Spleen (tissue), 11 donors: ENCODE data around the gene NCOA3. TPM values are rescaled to one million over a fixed set of nuclear protein-coding genes. Genes with fewer than 3 reads are reported as not detected.

Experiments
- DNase-seq: peaks from one replicate; pipeline ENCODE4 v3.0.0-alpha.2; 2020
- H3K27ac ChIP-seq, 8 donors: fragments of 200-600 bp; sonication (generic) in 7 of 8; 1 replicate in 4 of 8; 2 replicates in 4 of 8; pipeline versions ENCODE4 v1.5.0 to v1.8.0; 2016 to 2021; ENCODE audit warnings: inconsistent platforms in 4 of 8, mild to moderate bottlenecking in 4 of 8, moderate library complexity in 1 of 8
- H3K27me3 ChIP-seq, 7 donors: fragments of 200-600 bp; sonication (generic) in 6 of 7; replicated peaks in 1 of 7; 1 replicate in 4 of 7; 2 replicates in 3 of 7; pipeline versions ENCODE4 v1.5.0 to v1.8.0; 2016 to 2021; ENCODE audit warnings: inconsistent platforms in 3 of 7, mild to moderate bottlenecking in 1 of 7
- H3K36me3 ChIP-seq, 6 donors: fragments of 200-600 bp; sonication (generic) in 5 of 6; 1 replicate in 4 of 6; 2 replicates in 2 of 6; pipeline versions ENCODE4 v1.5.0 to v1.8.0; 2016 to 2021; ENCODE audit warnings: inconsistent platforms in 2 of 6
- H3K4me1 ChIP-seq, 6 donors: fragments of 200-600 bp; sonication (generic) in 5 of 6; 1 replicate in 3 of 6; 2 replicates in 3 of 6; pipeline versions ENCODE4 v1.5.0 to v1.8.0; 2016 to 2021; ENCODE audit warnings: inconsistent platforms in 3 of 6
- H3K4me3 ChIP-seq, 8 donors: fragments of 200-600 bp; sonication (generic) in 7 of 8; 1 replicate in 4 of 8; 2 replicates in 4 of 8; pipeline versions ENCODE4 v1.5.0 to v1.8.0; 2016 to 2021; ENCODE audit warnings: inconsistent platforms in 4 of 8, mild to moderate bottlenecking in 4 of 8, moderate library complexity in 2 of 8
- H3K9me3 ChIP-seq, 8 donors: fragments of 200-600 bp; sonication (generic) in 7 of 8; 1 replicate in 4 of 8; 2 replicates in 4 of 8; pipeline versions ENCODE4 v1.5.0 to v1.8.0; 2016 to 2021; ENCODE audit warnings: inconsistent platforms in 4 of 8
- POLR2A ChIP-seq, 3 donors: fragments of 450-650 bp; IDR thresholded peaks; one replicate each; pipeline ENCODE4 v1.5.1; 2017; ENCODE audit warnings: antibody characterized with exemption in 3 of 3, mild to moderate bottlenecking in 1 of 3
- POLR2AphosphoS5 ChIP-seq, 3 donors: sonication (generic); formaldehyde crosslinking; IDR thresholded peaks; one replicate each; pipeline ENCODE4 v1.5.1; 2017; ENCODE audit warnings: antibody characterized with exemption in 3 of 3
- WGBS, 5 donors: extraction: QIAGEN DNeasy Blood & Tissue Kit in 3 of 5; methylation state at CpG; one replicate each; pipeline versions ENCODE4 v1.1.5 to v1.1.7; 2013 to 2018; 5-methylcytosine and 5-hydroxymethylcytosine counted together
- intact Hi-C: fragments of 100-400 bp; cut with DNase I; formaldehyde crosslinking; loops from one replicate; pipeline ENCODE4 v1.15.0; 2023; ENCODE audit warnings: low total_unique reads
- polyA plus RNA-seq, 3 donors: library from polyadenylated mRNA; stranded (reverse); fragments of 200-250 nt; gene quantifications; one replicate each; pipeline ENCODE4 v1.2.1, GENCODE V29; 2013
- total RNA-seq, 7 donors: library from RNA; depleted of rRNA in 3 of 7; stranded (reverse); fragments of >200 nt in 3 of 7; fragmentation: NEBNext Ultra II Directional in 4 of 7; extraction: Animal tissue kit (Norgen Biotek cat#: 25700) in 4 of 7; gene quantifications; one replicate each; pipeline versions ENCODE4 v1.1.0 to v1.2.1, GENCODE V29; 2016 to 2021
- TF ChIP-seq, protein P1 (sequence below), 11 experiments: fragments of 200-600 bp in 7 of 11; fragments of 450-650 bp in 4 of 11; sonication (generic) in 4 of 11; IDR thresholded peaks in 8 of 11; conservative IDR thresholded peaks in 3 of 11; 1 replicate in 7 of 11; 2 replicates in 4 of 11; pipeline versions ENCODE4 v1.4.0 to v1.8.0; 2016 to 2021; ENCODE audit warnings: antibody characterized with exemption in 11 of 11, inconsistent platforms in 4 of 11, mild to moderate bottlenecking in 1 of 11
- donor health status: healthy with polysubstance abuse.
- donor health status: DM: no; HTN: no; CAD: no; lungs with moderate emphysema.
- donor health status: DM: no; HTN: no; CAD: no.
- donor health status: Bipolar disorder and iron deficiency.
- donor health status: healthy.
- donor health status: DM: no; HTN: no; CAD: no.
- donor health status: DM: yes; HTN: yes; CAD: no.

The NCOA3 gene
- total and polyA plus RNA-seq, 10 donors = 12.5 to 93.7 (median 82.2) TPM

DNA sequence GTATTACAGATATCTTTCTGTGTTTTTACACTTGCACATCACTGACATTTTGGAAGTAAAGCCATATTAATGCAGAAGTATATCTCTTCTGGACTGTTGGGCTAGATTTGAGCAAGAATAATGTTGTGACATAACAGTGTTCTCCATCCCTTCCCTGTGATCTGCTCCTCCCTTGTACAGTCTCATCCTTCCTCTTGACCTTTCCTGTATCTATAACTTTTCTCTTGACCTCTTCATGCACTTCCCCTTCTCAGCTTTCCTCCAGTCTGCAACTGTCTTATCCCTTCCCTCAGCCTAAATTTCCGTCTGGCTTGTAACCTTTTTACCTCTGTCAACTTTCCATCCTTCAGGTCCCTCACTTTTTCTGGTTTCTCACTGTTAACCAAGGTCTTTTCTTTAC lies 29.8 kb downstream of the NCOA3 start:
- no peak for DNase-seq
- Histone ChIP-seq H3K4me3 (no peak overlapping the region), H3K27me3 (no peaks in the 10 kb centered on the region), H3K36me3 (peaks cover 0 to 43% (median 4%) of the 10 kb centered on the region in 6 donors), H3K27ac (peak overlapping the region in 3 of 8 donors; percentile 7 to 32 (median 23)), H3K9me3 (peaks cover 0 to 10% (median 8%) of the 10 kb centered on the region in 8 donors), H3K4me1 (peaks cover 7 to 90% (median 61%) of the 10 kb centered on the region in 6 donors)
- intact Hi-C loops = no loop called here
- WGBS, 5 donors = 27 to 61% (median 47%) methylated on average over 1 of the region's 1 CpG
- TF ChIP-seq POLR2AphosphoS5 (IDR thresholded peaks at IDR 0.05) (peak in 1 of 3 donors; percentile 50), POLR2A (IDR thresholded peaks at IDR 0.05) (no peak)

DNA sequence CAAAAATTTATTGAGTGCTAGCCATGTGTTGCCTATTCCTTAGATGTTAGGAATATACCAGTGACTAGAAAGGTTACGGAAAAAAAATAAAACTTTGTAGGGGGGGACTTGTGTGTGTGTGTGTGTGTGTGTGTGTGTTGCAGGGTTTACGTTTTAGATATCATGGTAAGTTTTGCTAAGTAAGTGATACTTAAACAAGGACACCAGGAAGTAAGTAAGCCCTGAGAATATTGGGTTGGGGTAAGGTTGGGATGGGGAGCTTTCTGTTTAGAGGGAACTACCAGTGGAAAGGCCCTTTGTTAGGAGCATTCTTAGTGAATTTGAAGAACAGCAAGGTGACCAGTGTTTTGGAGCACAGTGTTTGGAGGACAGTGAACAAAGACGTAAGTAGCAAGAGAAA lies 30.3 kb downstream of the NCOA3 start:
- H3K27me3 ChIP-seq = no peaks in the 10 kb centered on the region
- no peak for DNase-seq
- H3K4me1 ChIP-seq = peaks cover 7 to 96% (median 65%) of the 10 kb centered on the region in 6 donors
- intact Hi-C loops = no loop called here
- WGBS, 5 donors = 80 to 86% (median 84%) methylated on average over 3 of the region's 3 CpGs
- TF ChIP-seq POLR2A (IDR thresholded peaks at IDR 0.05) (no peak), POLR2AphosphoS5 (IDR thresholded peaks at IDR 0.05) (no peak)
- TF ChIP-seq, protein P1, sequence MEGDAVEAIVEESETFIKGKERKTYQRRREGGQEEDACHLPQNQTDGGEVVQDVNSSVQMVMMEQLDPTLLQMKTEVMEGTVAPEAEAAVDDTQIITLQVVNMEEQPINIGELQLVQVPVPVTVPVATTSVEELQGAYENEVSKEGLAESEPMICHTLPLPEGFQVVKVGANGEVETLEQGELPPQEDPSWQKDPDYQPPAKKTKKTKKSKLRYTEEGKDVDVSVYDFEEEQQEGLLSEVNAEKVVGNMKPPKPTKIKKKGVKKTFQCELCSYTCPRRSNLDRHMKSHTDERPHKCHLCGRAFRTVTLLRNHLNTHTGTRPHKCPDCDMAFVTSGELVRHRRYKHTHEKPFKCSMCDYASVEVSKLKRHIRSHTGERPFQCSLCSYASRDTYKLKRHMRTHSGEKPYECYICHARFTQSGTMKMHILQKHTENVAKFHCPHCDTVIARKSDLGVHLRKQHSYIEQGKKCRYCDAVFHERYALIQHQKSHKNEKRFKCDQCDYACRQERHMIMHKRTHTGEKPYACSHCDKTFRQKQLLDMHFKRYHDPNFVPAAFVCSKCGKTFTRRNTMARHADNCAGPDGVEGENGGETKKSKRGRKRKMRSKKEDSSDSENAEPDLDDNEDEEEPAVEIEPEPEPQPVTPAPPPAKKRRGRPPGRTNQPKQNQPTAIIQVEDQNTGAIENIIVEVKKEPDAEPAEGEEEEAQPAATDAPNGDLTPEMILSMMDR (IDR thresholded peaks at IDR 0.05 in 8 of 11, conservative IDR thresholded peaks at IDR 0.05 in 3 of 11) = no peak
- peaks cover 0 to 38% (median 4%) of the 10 kb centered on the region in 6 donors for H3K36me3 ChIP-seq
- peaks cover 0 to 4% (median 3%) of the 10 kb centered on the region in 8 donors for H3K9me3 ChIP-seq
- peak overlapping the region in 1 of 8 donors; percentile 23 for H3K27ac ChIP-seq
- H3K4me3 ChIP-seq = no peak overlapping the region

DNA sequence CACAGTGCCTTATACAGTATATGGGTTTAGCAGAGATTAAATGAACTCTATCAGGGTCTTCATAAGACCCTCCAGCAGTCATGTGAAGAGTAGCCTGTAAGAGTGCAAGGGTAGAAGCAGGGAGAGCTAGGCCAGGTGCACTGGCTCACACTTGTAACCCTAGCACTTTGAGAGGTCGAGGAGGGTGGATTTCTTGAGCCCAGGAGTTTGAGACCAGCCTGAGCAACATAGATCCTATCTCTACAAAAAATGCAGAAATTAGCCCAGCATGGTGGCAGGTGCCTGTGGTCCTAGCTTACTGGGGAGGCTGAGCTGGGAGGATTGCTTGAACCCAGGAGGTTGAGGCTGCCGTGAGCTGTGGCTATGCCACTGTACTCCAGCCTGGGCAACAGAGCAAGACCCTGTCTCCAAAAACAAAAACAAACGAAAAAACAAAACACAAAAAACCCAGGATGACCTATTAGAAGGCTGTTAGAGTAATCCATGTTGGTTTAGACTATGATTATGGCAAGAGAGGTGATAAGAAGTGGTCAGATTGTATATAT lies 31.9 kb downstream of the NCOA3 start:
- DNase-seq = no peak
- no peak overlapping the region for H3K4me3 ChIP-seq
- peaks cover 0 to 37% (median 4%) of the 10 kb centered on the region in 6 donors for H3K36me3 ChIP-seq
- peaks cover 7 to 99% (median 73%) of the 10 kb centered on the region in 6 donors for H3K4me1 ChIP-seq
- WGBS, 5 donors = 82 to 89% (median 86%) methylated on average over 3 of the region's 3 CpGs
- peak overlapping the region in 1 of 8 donors; percentile 38 for H3K27ac ChIP-seq
- TF ChIP-seq POLR2AphosphoS5 (IDR thresholded peaks at IDR 0.05) = peak in 1 of 3 donors; percentile 12
- TF ChIP-seq, protein P1 (IDR thresholded peaks at IDR 0.05 in 8 of 11, conservative IDR thresholded peaks at IDR 0.05 in 3 of 11) = no peak
- no peaks in the 10 kb centered on the region for H3K9me3 ChIP-seq
- no peaks in the 10 kb centered on the region for H3K27me3 ChIP-seq
- intact Hi-C loops = no loop called here

DNA sequence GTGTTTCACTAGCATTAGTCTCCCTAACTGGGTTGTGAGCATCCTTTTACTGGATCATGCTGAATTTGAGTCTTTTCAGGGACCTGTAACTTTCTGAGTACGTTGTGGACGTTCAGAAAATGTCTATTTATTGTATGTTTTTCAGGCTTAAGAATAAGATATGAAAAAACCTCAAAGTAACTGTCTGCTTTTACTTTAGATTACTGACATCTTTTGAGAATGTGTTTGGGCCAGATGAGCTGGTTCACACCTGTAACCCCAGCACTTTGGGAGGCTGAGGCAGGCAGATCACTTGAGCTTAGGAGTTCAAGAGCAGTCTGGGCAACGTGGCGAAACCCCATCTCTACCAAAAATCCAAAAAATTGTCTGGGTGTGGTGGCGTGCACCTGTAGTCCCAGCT lies 32.7 kb downstream of the NCOA3 start:
- H3K4me3 ChIP-seq = no peak overlapping the region
- intact Hi-C loops = no loop called here
- H3K36me3 ChIP-seq = peaks cover 0 to 37% (median 4%) of the 10 kb centered on the region in 6 donors
- H3K4me1 ChIP-seq = peaks cover 7 to 99% (median 69%) of the 10 kb centered on the region in 6 donors
- no peak for TF ChIP-seq POLR2A (IDR thresholded peaks at IDR 0.05)
- TF ChIP-seq, protein P1 (IDR thresholded peaks at IDR 0.05 in 8 of 11, conservative IDR thresholded peaks at IDR 0.05 in 3 of 11) = no peak
- TF ChIP-seq POLR2AphosphoS5 (IDR thresholded peaks at IDR 0.05) = no peak
- no peak overlapping the region for H3K27ac ChIP-seq
- 81 to 87% (median 86%) methylated on average over 5 of the region's 5 CpGs for WGBS, 5 donors
- no peaks in the 10 kb centered on the region for H3K9me3 ChIP-seq
- DNase-seq = no peak
- no peaks in the 10 kb centered on the region for H3K27me3 ChIP-seq
